A673 (cell line): Measurements from ENCODE around the gene BTBD9. TPM values are rescaled to one million over a fixed set of nuclear protein-coding genes. Genes with fewer than 3 reads are reported as not detected.

Experiments
- Bru-seq: library from RNA; stranded (reverse); fragments of 400-500 nt; gene quantifications from one replicate; lab custom pipeline; 2021; lab: Mats Ljungman, UMichigan
- BruChase-seq, 2 experiments: library from RNA; stranded (reverse); fragments of 400-500 nt; gene quantifications; one replicate each; lab custom pipeline; 2021; lab: Mats Ljungman, UMichigan
- BruUV-seq: library from RNA; stranded (reverse); fragments of 400-500 nt; replicated peaks from 2 replicates; lab custom pipeline; 2021; lab: Mats Ljungman, UMichigan
- CTCF ChIA-PET: fragments of 300-600 bp; sonication (Branson Sonifier 250); formaldehyde crosslinking; loops from one replicate; lab custom pipeline; 2022; ENCODE audit warnings: antibody characterized with exemption; lab: Charles Lee
- POLR2A ChIA-PET: fragments of 300-600 bp; sonication (Branson Sonifier 250); formaldehyde crosslinking; loops from one replicate; lab custom pipeline; 2022; ENCODE audit warnings: antibody characterized with exemption; ENCODE audit not compliant: low non-redundant PET; lab: Charles Lee
- DNase-seq: peaks from one replicate; pipeline ENCODE4 v3.0.0-alpha.2; 2015; ENCODE audit warnings: low spot score
- H3K27ac ChIP-seq: fragments of 200-600 bp; sonication (generic); 2 replicates; pipeline ENCODE4 v1.5.1; 2016; ENCODE audit warnings: mixed run types, low read depth, mild to moderate bottlenecking, mixed read lengths, antibody characterized with exemption, low read length; ENCODE audit not compliant: poor library complexity, severe bottlenecking
- H3K27me3 ChIP-seq: fragments of 200-600 bp; sonication (generic); replicated peaks from 2 replicates; pipeline ENCODE4 v1.6.1; 2017; ENCODE audit warnings: mixed run types, low read depth, mild to moderate bottlenecking, mixed read lengths, antibody characterized with exemption, low read length; ENCODE audit not compliant: insufficient read depth, poor library complexity
- H3K36me3 ChIP-seq: fragments of 200-600 bp; sonication (generic); 2 replicates; pipeline ENCODE4 v1.6.1; 2016; ENCODE audit warnings: mixed run types, mild to moderate bottlenecking, mixed read lengths, antibody characterized with exemption, low read length; ENCODE audit not compliant: insufficient read depth, poor library complexity, severe bottlenecking
- H3K4me1 ChIP-seq: fragments of 200-600 bp; sonication (generic); 2 replicates; pipeline ENCODE4 v1.6.1; 2017; ENCODE audit warnings: mixed run types, mild to moderate bottlenecking, mixed read lengths, antibody characterized with exemption, low read length; ENCODE audit not compliant: insufficient read depth, poor library complexity, severe bottlenecking
- H3K4me3 ChIP-seq: fragments of 200-600 bp; sonication (generic); 2 replicates; pipeline ENCODE4 v1.5.1; 2016; ENCODE audit warnings: low read depth, mixed run types, mild to moderate bottlenecking, mixed read lengths, low read length; ENCODE audit not compliant: poor library complexity, severe bottlenecking
- H3K9me3 ChIP-seq: fragments of 200-600 bp; sonication (generic); 2 replicates; pipeline ENCODE4 v1.6.1; 2016; ENCODE audit warnings: mixed run types, low read depth, mild to moderate bottlenecking, mixed read lengths, antibody characterized with exemption, low read length; ENCODE audit not compliant: poor library complexity, severe bottlenecking
- EZH2 ChIP-seq: fragments of 200-600 bp; sonication (generic); IDR thresholded peaks from 2 replicates; pipeline ENCODE4 v1.6.1; 2017; ENCODE audit warnings: borderline replicate concordance, low read depth, mild to moderate bottlenecking, mixed read lengths, antibody characterized with exemption, low read length; ENCODE audit not compliant: poor library complexity, severe bottlenecking
- intact Hi-C: fragments of 100-400 bp; cut with micrococcal nuclease; formaldehyde crosslinking; loops from one replicate; pipeline ENCODE4 v1.10.0; 2022; ENCODE audit not compliant: unreplicated experiment
- long read RNA-seq: library from polyadenylated mRNA; stranded (forward); transcript quantifications from one replicate; pipeline ENCODE4 v2.0.0, GENCODE V29; 2022
- total RNA-seq: library from RNA; stranded (reverse); gene quantifications from 2 replicates; pipeline ENCODE4 v1.2.3, GENCODE V29; 2021
- TF ChIP-seq, protein P1 (sequence below): fragments of 300-800, 200-600 bp; sonication (generic); conservative IDR thresholded peaks from 2 replicates; pipeline ENCODE4 v1.5.1; 2017; ENCODE audit warnings: low read depth, mild to moderate bottlenecking, antibody characterized with exemption, low read length, moderate library complexity, mixed read lengths

The BTBD9 gene
- 8.0 and 8.7 TPM in 2 replicates for total RNA-seq
- Bru-seq, nascent RNA: percentile 56 among the genes with signal in this experiment
- BruChase-seq, experiment 1, labeled RNA remaining after a 2-hour chase: percentile 56 among the genes with signal in this experiment
- BruChase-seq, experiment 2, labeled RNA remaining after a 6-hour chase: percentile 60 among the genes with signal in this experiment
- long read RNA-seq, partial matches to known transcripts: 0 of 4 reads
- long read RNA-seq, other reads (novel, unspliced or antisense): 4 of 4 reads

- H3K27ac ChIP-seq: peak within 1 kb of the TSS; percentile 86
These were observed at the start of gene BTBD9 for GRCh38 chr6:38639498-38640215. Gene BTBD9 (minus strand): TSS chr6:38639929.

DNA sequence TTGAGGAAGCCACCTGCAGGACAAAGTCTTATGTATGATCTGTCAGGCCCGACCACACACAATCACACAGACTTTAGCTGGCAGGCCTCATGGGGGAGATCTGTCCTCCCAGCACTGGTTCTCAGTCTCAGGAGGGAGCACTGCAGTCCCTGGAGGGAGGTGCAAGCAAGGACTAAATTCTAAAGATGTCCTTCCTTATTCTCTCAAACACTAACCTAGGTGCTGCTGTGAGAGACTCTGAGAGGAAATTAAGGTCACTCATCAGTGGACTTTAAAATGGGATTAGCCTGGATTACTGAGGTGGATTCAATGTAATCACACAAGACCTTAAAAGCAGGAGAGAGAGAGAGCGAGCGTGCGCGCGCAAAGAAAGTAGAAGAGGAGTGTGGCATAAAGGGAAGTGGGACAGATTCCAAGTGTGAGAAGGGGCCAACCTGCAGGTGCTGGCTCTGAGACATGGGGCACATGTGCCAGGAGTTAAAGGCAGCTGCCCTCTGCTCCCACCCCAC lies 48.9 kb upstream of the BTBD9 start:
- BruUV-seq: no TSS peak
- peak overlapping the region; percentile 28 for H3K27ac ChIP-seq
- H3K36me3 ChIP-seq: peaks cover 12% of the 10 kb centered on the region
- POLR2A ChIA-PET: no interaction called here
- TF ChIP-seq, protein P1, sequence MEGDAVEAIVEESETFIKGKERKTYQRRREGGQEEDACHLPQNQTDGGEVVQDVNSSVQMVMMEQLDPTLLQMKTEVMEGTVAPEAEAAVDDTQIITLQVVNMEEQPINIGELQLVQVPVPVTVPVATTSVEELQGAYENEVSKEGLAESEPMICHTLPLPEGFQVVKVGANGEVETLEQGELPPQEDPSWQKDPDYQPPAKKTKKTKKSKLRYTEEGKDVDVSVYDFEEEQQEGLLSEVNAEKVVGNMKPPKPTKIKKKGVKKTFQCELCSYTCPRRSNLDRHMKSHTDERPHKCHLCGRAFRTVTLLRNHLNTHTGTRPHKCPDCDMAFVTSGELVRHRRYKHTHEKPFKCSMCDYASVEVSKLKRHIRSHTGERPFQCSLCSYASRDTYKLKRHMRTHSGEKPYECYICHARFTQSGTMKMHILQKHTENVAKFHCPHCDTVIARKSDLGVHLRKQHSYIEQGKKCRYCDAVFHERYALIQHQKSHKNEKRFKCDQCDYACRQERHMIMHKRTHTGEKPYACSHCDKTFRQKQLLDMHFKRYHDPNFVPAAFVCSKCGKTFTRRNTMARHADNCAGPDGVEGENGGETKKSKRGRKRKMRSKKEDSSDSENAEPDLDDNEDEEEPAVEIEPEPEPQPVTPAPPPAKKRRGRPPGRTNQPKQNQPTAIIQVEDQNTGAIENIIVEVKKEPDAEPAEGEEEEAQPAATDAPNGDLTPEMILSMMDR: no peak
- TF ChIP-seq EZH2: no peak
- no peaks in the 10 kb centered on the region for H3K27me3 ChIP-seq
- no peaks in the 10 kb centered on the region for H3K9me3 ChIP-seq
- peaks cover 6% of the 10 kb centered on the region for H3K4me1 ChIP-seq
- CTCF ChIA-PET: no interaction called here
- intact Hi-C loops: no loop called here
- H3K4me3 ChIP-seq: no peak overlapping the region
- DNase-seq: no peak

More at GRCh38 chr6:38639498-38640215, at the start of gene BTBD9:
- H3K27me3 ChIP-seq: no peaks in the 10 kb centered on the region
- no peaks in the 10 kb centered on the region for H3K9me3 ChIP-seq
- ChIA-PET POLR2A (no interaction called here), CTCF (no interaction called here)
- BruUV-seq: no TSS peak
- H3K4me3 ChIP-seq: peak within 1 kb of the TSS; percentile 78
- no peaks in the 10 kb centered on the region for H3K36me3 ChIP-seq
- DNase-seq: peak; percentile 87
- H3K4me1 ChIP-seq: peaks cover 3% of the 10 kb centered on the region
- intact Hi-C loops: no loop called here
- TF ChIP-seq, protein P1: no peak
- no peak for TF ChIP-seq EZH2

DNA sequence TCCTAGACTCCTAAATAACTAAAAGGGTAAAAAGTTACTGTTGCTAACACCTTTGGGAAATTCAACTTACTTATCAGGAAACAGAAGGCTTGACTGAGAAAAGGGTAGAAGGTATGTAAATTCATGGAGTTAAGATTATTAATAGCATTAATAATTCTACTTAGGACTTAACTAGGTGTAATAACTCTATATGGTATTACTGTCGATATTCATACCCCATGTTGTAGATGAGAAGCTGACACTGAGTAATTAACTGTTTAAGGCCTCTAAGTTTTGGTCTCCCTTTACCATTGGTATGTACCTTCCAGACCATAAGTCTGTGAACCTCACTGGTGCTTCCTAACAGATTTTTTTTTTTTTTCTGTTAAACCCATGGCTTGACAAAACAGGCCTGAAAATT lies 47.8 kb upstream of the BTBD9 start:
- Histone ChIP-seq H3K9me3 (no peaks in the 10 kb centered on the region), H3K4me1 (peaks cover 6% of the 10 kb centered on the region), H3K27me3 (no peaks in the 10 kb centered on the region), H3K36me3 (peaks cover 21% of the 10 kb centered on the region), H3K4me3 (no peak overlapping the region), H3K27ac (peak overlapping the region; percentile 18)
- intact Hi-C loops: no loop called here
- BruUV-seq: no TSS peak
- TF ChIP-seq EZH2: no peak
- TF ChIP-seq, protein P1: no peak
- ChIA-PET CTCF (no interaction called here), POLR2A (no interaction called here)
- DNase-seq: no peak
